Mesendoderm (in vitro differentiated cells): ENCODE data around the gene HOPX.
A peak's percentile ranks its signal among the peaks of the same experiment; 100 is the strongest.
"Not testable (repeated sequence)": the region's sequence is repeated elsewhere in the genome, so short reads cannot be mapped to it uniquely, and the experiment has no call there.

ENCODE experiments used
- DNase-seq: peaks from one replicate; pipeline ENCODE4 v3.0.0; 2013
- H2AK5ac ChIP-seq: 2 replicates; pipeline ENCODE4 v1.6.1; 2013; ENCODE audit warnings: low read length, inconsistent platforms
- H2BK120ac ChIP-seq: 2 replicates; pipeline ENCODE4 v1.6.1; 2013; ENCODE audit warnings: low read depth, mild to moderate bottlenecking, low read length, moderate library complexity, mixed read lengths
- H2BK15ac ChIP-seq: replicated peaks from 2 replicates; pipeline ENCODE4 v1.6.1; 2013; ENCODE audit warnings: low read depth, mild to moderate bottlenecking, moderate library complexity
- H2BK5ac ChIP-seq: 2 replicates; pipeline ENCODE4 v1.6.1; 2013; ENCODE audit warnings: low read length, inconsistent platforms
- H3K18ac ChIP-seq: 2 replicates; pipeline ENCODE4 v1.6.1; 2013; ENCODE audit warnings: mild to moderate bottlenecking, low read length, mixed read lengths
- H3K23ac ChIP-seq: one replicate; pipeline ENCODE4 v1.6.1; 2013; ENCODE audit warnings: low read length
- H3K27ac ChIP-seq: 2 replicates; pipeline ENCODE4 v1.5.1; 2013; ENCODE audit warnings: low read depth, mild to moderate bottlenecking, inconsistent platforms, low read length, moderate library complexity
- H3K27me3 ChIP-seq: 2 replicates; pipeline ENCODE4 v1.6.1; 2013; ENCODE audit warnings: low read length, control low read depth, mild to moderate bottlenecking, inconsistent platforms; ENCODE audit not compliant: insufficient read depth, poor library complexity
- H3K36me3 ChIP-seq: 2 replicates; pipeline ENCODE4 v1.6.1; 2013; ENCODE audit warnings: low read length, inconsistent platforms; ENCODE audit not compliant: control insufficient read depth, insufficient read depth
- H3K4ac ChIP-seq: one replicate; pipeline ENCODE4 v1.6.1; 2013; ENCODE audit warnings: low read depth, mild to moderate bottlenecking, low read length, moderate library complexity
- H3K4me1 ChIP-seq: 2 replicates; pipeline ENCODE4 v1.6.1; 2013; ENCODE audit warnings: low read depth, low read length, inconsistent platforms; ENCODE audit not compliant: control insufficient read depth
- H3K4me2 ChIP-seq: 2 replicates; pipeline ENCODE4 v1.6.1; 2013; ENCODE audit warnings: low read length
- H3K4me3 ChIP-seq: 2 replicates; pipeline ENCODE4 v1.5.1; 2013; ENCODE audit warnings: mild to moderate bottlenecking, low read length
- H3K56ac ChIP-seq: one replicate; pipeline ENCODE4 v1.6.1; 2013; ENCODE audit warnings: low read length
- H3K79me1 ChIP-seq: 2 replicates; pipeline ENCODE4 v1.6.1; 2013; ENCODE audit warnings: low read length, inconsistent platforms
- H3K79me2 ChIP-seq: 2 replicates; pipeline ENCODE4 v1.6.1; 2013; ENCODE audit warnings: mild to moderate bottlenecking, low read length; ENCODE audit not compliant: control insufficient read depth, insufficient read depth
- H3K9ac ChIP-seq: 2 replicates; pipeline ENCODE4 v1.6.1; 2013; ENCODE audit warnings: low read length, inconsistent platforms
- H4K5ac ChIP-seq: one replicate; pipeline ENCODE4 v1.6.1; 2013; ENCODE audit warnings: low read length
- H4K8ac ChIP-seq: one replicate; pipeline ENCODE4 v1.6.1; 2013; ENCODE audit warnings: low read depth, mild to moderate bottlenecking, control low read depth, low read length, moderate library complexity
- WGBS: extraction: QIAGEN DNeasy Blood & Tissue Kit; methylation state at CpG from one replicate; pipeline ENCODE4 v1.1.7; 2013; ENCODE audit warnings: low lambda C conversion rate, missing lambda C conversion rate; ENCODE audit not compliant: insufficient coverage; ENCODE audit errors: extremely low coverage; 5-methylcytosine and 5-hydroxymethylcytosine counted together

HOPX gene

GRCh38 chr4:56611501-56611900 lies 69.6 kb downstream of the HOPX start:
- H2BK15ac ChIP-seq = no peak overlapping the region
- H3K4ac ChIP-seq = no peak overlapping the region
- H2AK5ac ChIP-seq = no peak overlapping the region
- no peak overlapping the region for H4K8ac ChIP-seq
- WGBS = no CpG with 5 or more reads among the region's 2 CpGs
- H3K27ac ChIP-seq = no peak overlapping the region
- no peak overlapping the region for H2BK5ac ChIP-seq
- H3K56ac ChIP-seq = no peak overlapping the region
- no peaks in the 10 kb centered on the region for H3K79me2 ChIP-seq
- H3K4me3 ChIP-seq = no peak overlapping the region
- H3K9ac ChIP-seq = no peak overlapping the region
- no peaks in the 10 kb centered on the region for H3K36me3 ChIP-seq
- no peak for DNase-seq
- H3K4me1 ChIP-seq = no peaks in the 10 kb centered on the region
- no peak overlapping the region for H2BK120ac ChIP-seq
- peaks cover 12% of the 10 kb centered on the region for H3K27me3 ChIP-seq
- H4K5ac ChIP-seq = no peak overlapping the region
- no peak overlapping the region for H3K18ac ChIP-seq
- no peak overlapping the region for H3K4me2 ChIP-seq
- no peaks in the 10 kb centered on the region for H3K79me1 ChIP-seq
- H3K23ac ChIP-seq = no peak overlapping the region

- H2BK5ac ChIP-seq, DNase-seq, H3K79me2 ChIP-seq, H4K8ac ChIP-seq, H3K56ac ChIP-seq, H4K5ac ChIP-seq, H3K4me2 ChIP-seq, H3K4ac ChIP-seq, H2BK15ac ChIP-seq, H2AK5ac ChIP-seq, H3K4me1 ChIP-seq, H2BK120ac ChIP-seq, H3K79me1 ChIP-seq, H3K27ac ChIP-seq, H3K23ac ChIP-seq, H3K9ac ChIP-seq, H3K4me3 ChIP-seq, H3K18ac ChIP-seq, H3K36me3 ChIP-seq: not testable (repeated sequence)
- peaks cover 16% of the 10 kb centered on the region for H3K27me3 ChIP-seq
Measured at GRCh38 chr4:56610170-56610569, 70.9 kb downstream of the HOPX start.

GRCh38 chr4:56607926-56608325 lies 73.2 kb downstream of the HOPX start:
- H3K36me3 ChIP-seq = no peaks in the 10 kb centered on the region
- no peak overlapping the region for H3K4me2 ChIP-seq
- peaks cover 4% of the 10 kb centered on the region for H3K4me1 ChIP-seq
- H3K79me1 ChIP-seq = no peaks in the 10 kb centered on the region
- no peak overlapping the region for H3K9ac ChIP-seq
- H3K56ac ChIP-seq = no peak overlapping the region
- H2AK5ac ChIP-seq = no peak overlapping the region
- H3K27ac ChIP-seq = no peak overlapping the region
- H4K8ac ChIP-seq = no peak overlapping the region
- H2BK120ac ChIP-seq = no peak overlapping the region
- no peak overlapping the region for H3K4ac ChIP-seq
- no peak overlapping the region for H2BK5ac ChIP-seq
- no peak overlapping the region for H3K18ac ChIP-seq
- H3K23ac ChIP-seq = no peak overlapping the region
- H4K5ac ChIP-seq = no peak overlapping the region
- DNase-seq = no peak
- H3K4me3 ChIP-seq = no peak overlapping the region
- H2BK15ac ChIP-seq = no peak overlapping the region
- no peaks in the 10 kb centered on the region for H3K79me2 ChIP-seq
- peaks cover 17% of the 10 kb centered on the region for H3K27me3 ChIP-seq

GRCh38 chr4:56606385-56606784 lies 74.7 kb downstream of the HOPX start:
- no peaks in the 10 kb centered on the region for H3K79me2 ChIP-seq
- no peak overlapping the region for H3K56ac ChIP-seq
- no peak overlapping the region for H2AK5ac ChIP-seq
- no peaks in the 10 kb centered on the region for H3K36me3 ChIP-seq
- no peak overlapping the region for H2BK15ac ChIP-seq
- no peak overlapping the region for H4K5ac ChIP-seq
- H3K79me1 ChIP-seq = no peaks in the 10 kb centered on the region
- H3K23ac ChIP-seq = no peak overlapping the region
- no peak overlapping the region for H3K27ac ChIP-seq
- peak; percentile 22 for DNase-seq
- H3K27me3 ChIP-seq = peaks cover 17% of the 10 kb centered on the region
- no peak overlapping the region for H3K4me3 ChIP-seq
- H3K9ac ChIP-seq = no peak overlapping the region
- H3K4me2 ChIP-seq = no peak overlapping the region
- WGBS = no CpG with 5 or more reads among the region's 3 CpGs
- H3K4me1 ChIP-seq = peaks cover 4% of the 10 kb centered on the region
- no peak overlapping the region for H3K18ac ChIP-seq
- no peak overlapping the region for H4K8ac ChIP-seq
- no peak overlapping the region for H2BK120ac ChIP-seq
- no peak overlapping the region for H2BK5ac ChIP-seq
- H3K4ac ChIP-seq = no peak overlapping the region

GRCh38 chr4:56605464-56605863 lies 75.6 kb downstream of the HOPX start:
- DNase-seq = peak; percentile 79
- H3K4me2 ChIP-seq, H3K56ac ChIP-seq, H3K4ac ChIP-seq, H2AK5ac ChIP-seq, H3K23ac ChIP-seq, H3K18ac ChIP-seq, H3K4me3 ChIP-seq, H3K27ac ChIP-seq, H4K5ac ChIP-seq, H2BK5ac ChIP-seq, H3K79me2 ChIP-seq, H3K36me3 ChIP-seq, H2BK120ac ChIP-seq, H4K8ac ChIP-seq, H3K4me1 ChIP-seq, H3K9ac ChIP-seq, H2BK15ac ChIP-seq, H3K79me1 ChIP-seq: not testable (repeated sequence)
- H3K27me3 ChIP-seq = peaks cover 17% of the 10 kb centered on the region
- WGBS = no CpG with 5 or more reads among the region's 4 CpGs

GRCh38 chr4:56603297-56603696 lies 77.8 kb downstream of the HOPX start:
- Histone ChIP-seq H3K27me3 (peaks cover 13% of the 10 kb centered on the region), H3K9ac (no peak overlapping the region), H2AK5ac (no peak overlapping the region), H3K56ac (no peak overlapping the region), H3K4me3 (no peak overlapping the region), H3K79me2 (no peaks in the 10 kb centered on the region), H2BK5ac (no peak overlapping the region), H2BK15ac (no peak overlapping the region), H2BK120ac (no peak overlapping the region), H3K27ac (no peak overlapping the region), H4K5ac (no peak overlapping the region), H3K36me3 (no peaks in the 10 kb centered on the region), H3K18ac (no peak overlapping the region), H3K79me1 (no peaks in the 10 kb centered on the region), H3K4me2 (no peak overlapping the region), H3K4ac (no peak overlapping the region), H3K4me1 (peaks cover 4% of the 10 kb centered on the region), H3K23ac (no peak overlapping the region), H4K8ac (no peak overlapping the region)
- WGBS = no CpG with 5 or more reads among the region's 3 CpGs
- DNase-seq = no peak
